HUES64 (cell line): ENCODE measurements around the gene CBX7. TPM values are rescaled to one million over a fixed set of nuclear protein-coding genes. Genes with fewer than 3 reads are reported as not detected.

Experiments
- H3K27ac ChIP-seq: 2 replicates; pipeline ENCODE4 v1.7.0; 2013; ENCODE audit warnings: low read depth, low read length, inconsistent platforms
- H3K27me3 ChIP-seq: 2 replicates; pipeline ENCODE4 v1.6.1; 2013; ENCODE audit warnings: mild to moderate bottlenecking, low read length; ENCODE audit not compliant: insufficient read depth
- H3K36me3 ChIP-seq: 2 replicates; pipeline ENCODE4 v1.6.1; 2013; ENCODE audit warnings: mild to moderate bottlenecking, low read length; ENCODE audit not compliant: insufficient read depth
- H3K4me1 ChIP-seq: 2 replicates; pipeline ENCODE4 v1.6.1; 2013; ENCODE audit warnings: mild to moderate bottlenecking, low read length, moderate library complexity; ENCODE audit not compliant: insufficient read depth
- H3K4me3 ChIP-seq: 2 replicates; pipeline ENCODE4 v1.5.1; 2013; ENCODE audit warnings: mild to moderate bottlenecking, low read length, moderate library complexity
- H3K9ac ChIP-seq: 2 replicates; pipeline ENCODE4 v1.6.1; 2013; ENCODE audit warnings: mild to moderate bottlenecking, low read depth, low read length
- H3K9me3 ChIP-seq: 2 replicates; pipeline ENCODE4 v1.6.1; 2013; ENCODE audit warnings: low read depth, low read length; ENCODE audit not compliant: insufficient read depth
- WGBS: fragments of 150-250, 120-280 bp; methylation state at CpG from one replicate; pipeline ENCODE4 v1.1.7; 2013; ENCODE audit warnings: missing lambda C conversion rate; 5-methylcytosine and 5-hydroxymethylcytosine counted together
- polyA plus RNA-seq, 2 experiments: library from polyadenylated mRNA; stranded (reverse); fragments of 50-300 nt; gene quantifications; one replicate each; pipeline ENCODE4 v1.2.3, GENCODE V29; 2013

The CBX7 gene
- 2.9 TPM for polyA plus RNA-seq (2013, experiment 1 of 2)
- 3.7 TPM for polyA plus RNA-seq (2013, experiment 2 of 2)

GRCh38 chr22:39152511-39153219 lies at the start of gene CBX7:
TSS of gene CBX7 (minus strand) at chr22:39152680. CDS start at chr22:39152444, 236 bp downstream.
- peak within 1 kb of the TSS; percentile 45; the same call in 1 of the 2 replicates for H3K9ac ChIP-seq

GRCh38 chr22:39197578-39197977 lies 45.1 kb upstream of the CBX7 start:
- Histone ChIP-seq H3K27me3 (no peaks in the 10 kb centered on the region), H3K27ac (no peak overlapping the region), H3K4me3 (no peak overlapping the region), H3K9me3 (peaks cover 4% of the 10 kb centered on the region), H3K9ac (no peak overlapping the region), H3K36me3 (no peaks in the 10 kb centered on the region), H3K4me1 (no peaks in the 10 kb centered on the region)
- 90% methylated on average over 4 of the region's 5 CpGs for WGBS

More at GRCh38 chr22:39152511-39153219, at the start of gene CBX7:
- Histone ChIP-seq H3K4me3 (peak within 1 kb of the TSS; percentile 65), H3K4me1 (no peaks in the 10 kb centered on the region), H3K27me3 (peaks cover 38% of the 10 kb centered on the region), H3K36me3 (no peaks in the 10 kb centered on the region), H3K9me3 (no peaks in the 10 kb centered on the region), H3K27ac (peak within 1 kb of the TSS; percentile 49; the same call in 1 of the 2 replicates)
- under 1% methylated on average over 98 of the region's 98 CpGs for WGBS

DNA sequence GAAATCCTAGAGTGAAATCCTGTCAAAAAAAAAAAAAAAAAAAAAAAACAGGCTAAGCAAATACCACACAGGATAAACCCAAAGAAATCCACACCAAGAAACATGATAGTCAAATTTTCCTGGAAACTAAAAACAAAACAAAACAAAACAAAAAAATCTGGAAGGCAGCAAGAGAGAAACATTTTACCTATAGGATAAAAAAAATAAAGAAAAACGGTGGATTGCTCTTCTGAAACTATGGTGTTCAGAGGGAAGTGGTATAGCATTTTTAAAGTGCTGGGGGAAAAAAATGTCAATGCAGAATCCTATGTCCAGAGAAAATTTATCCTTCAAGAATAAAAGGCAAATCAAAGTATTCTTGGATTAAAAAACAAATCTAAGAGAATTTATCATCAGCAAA lies 41.6 kb upstream of the CBX7 start:
- Histone ChIP-seq H3K4me1 (no peaks in the 10 kb centered on the region), H3K27ac (no peak overlapping the region), H3K4me3 (no peak overlapping the region), H3K27me3 (no peaks in the 10 kb centered on the region), H3K36me3 (no peaks in the 10 kb centered on the region), H3K9ac (no peak overlapping the region), H3K9me3 (peaks cover 4% of the 10 kb centered on the region)
- WGBS = 0% methylated on average over 1 of the region's 1 CpG

DNA sequence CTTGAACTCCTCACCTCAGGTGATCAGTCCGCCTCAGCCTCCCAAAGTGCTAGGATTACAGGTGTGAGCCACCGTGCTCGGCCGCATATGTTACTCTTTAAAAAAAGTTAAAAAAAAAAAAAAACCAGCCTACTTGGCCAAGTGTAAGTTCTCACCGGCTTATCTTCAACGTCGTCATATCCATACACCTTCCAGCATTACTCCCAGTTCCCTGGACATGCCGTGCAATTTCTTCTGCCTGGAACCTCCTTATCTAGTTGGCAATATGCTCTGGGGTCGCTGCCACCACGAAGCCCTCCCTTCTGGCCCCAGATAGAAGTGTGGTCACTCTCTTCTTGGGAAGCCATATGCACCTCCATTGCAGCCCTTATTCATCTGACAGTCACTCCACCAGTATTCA lies 36.3 kb upstream of the CBX7 start:
- Histone ChIP-seq H3K4me1 (no peaks in the 10 kb centered on the region), H3K9me3 (peaks cover 4% of the 10 kb centered on the region; the same call in 1 of the 2 replicates), H3K27me3 (no peaks in the 10 kb centered on the region), H3K36me3 (no peaks in the 10 kb centered on the region), H3K4me3 (no peak overlapping the region), H3K27ac (no peak overlapping the region), H3K9ac (no peak overlapping the region)
- 92% methylated on average over 10 of the region's 10 CpGs for WGBS

GRCh38 chr22:39185601-39186012 lies 33.1 kb upstream of the CBX7 start:
- H3K9ac ChIP-seq = no peak overlapping the region
- no peaks in the 10 kb centered on the region for H3K36me3 ChIP-seq
- H3K4me3 ChIP-seq = no peak overlapping the region
- no peaks in the 10 kb centered on the region for H3K4me1 ChIP-seq
- WGBS = 86% methylated on average over 11 of the region's 11 CpGs
- peaks cover 6% of the 10 kb centered on the region; the same call in 1 of the 2 replicates for H3K9me3 ChIP-seq
- H3K27ac ChIP-seq = no peak overlapping the region
- no peaks in the 10 kb centered on the region for H3K27me3 ChIP-seq

GRCh38 chr22:39184586-39185577 lies 32.4 kb upstream of the CBX7 start:
- no peak overlapping the region for H3K9ac ChIP-seq

DNA sequence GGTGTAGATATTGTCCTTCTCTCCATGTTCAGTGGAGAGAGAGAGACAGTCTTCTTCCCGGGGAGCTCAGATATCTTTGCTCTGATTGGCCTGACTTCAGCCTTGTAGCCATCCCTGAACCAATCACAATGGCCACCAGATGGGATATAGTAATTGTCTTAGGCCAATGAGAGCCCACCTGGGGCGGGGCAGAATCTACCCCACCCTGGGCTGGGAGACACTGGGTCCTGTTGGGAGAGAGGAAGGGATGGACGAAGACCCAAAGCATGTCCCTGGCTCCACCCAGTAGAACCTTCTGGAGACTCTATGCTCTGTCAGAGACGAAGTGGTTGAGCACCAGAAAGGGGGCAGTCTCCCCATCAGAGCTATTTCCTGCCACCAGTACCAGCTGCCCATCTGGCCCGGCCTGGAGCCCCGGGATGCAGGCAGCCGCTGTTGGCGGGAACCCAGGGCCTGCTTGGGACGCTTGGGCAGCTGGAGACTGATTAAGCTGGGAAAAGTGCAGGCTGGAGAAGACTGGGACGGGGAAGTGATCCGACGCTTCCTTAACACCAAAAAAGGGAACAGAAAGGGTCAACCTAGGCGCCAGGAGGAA lies 31.6 kb upstream of the CBX7 start:
- Histone ChIP-seq H3K27me3 (no peaks in the 10 kb centered on the region), H3K9me3 (peaks cover 6% of the 10 kb centered on the region; the same call in 1 of the 2 replicates), H3K9ac (no peak overlapping the region), H3K4me1 (no peaks in the 10 kb centered on the region), H3K36me3 (no peaks in the 10 kb centered on the region), H3K4me3 (no peak overlapping the region), H3K27ac (no peak overlapping the region)
- WGBS = 90% methylated on average over 13 of the region's 13 CpGs

More at GRCh38 chr22:39184586-39185577, 32.4 kb upstream of the CBX7 start:
- no peak overlapping the region for H3K27ac ChIP-seq
- 90% methylated on average over 23 of the region's 23 CpGs for WGBS
- no peaks in the 10 kb centered on the region for H3K27me3 ChIP-seq
- no peaks in the 10 kb centered on the region for H3K4me1 ChIP-seq
- peaks cover 6% of the 10 kb centered on the region; the same call in 1 of the 2 replicates for H3K9me3 ChIP-seq
- no peaks in the 10 kb centered on the region for H3K36me3 ChIP-seq
- H3K4me3 ChIP-seq = no peak overlapping the region

- H3K27ac ChIP-seq = no peak overlapping the region
- peaks cover 6% of the 10 kb centered on the region; the same call in 1 of the 2 replicates for H3K9me3 ChIP-seq
- no peaks in the 10 kb centered on the region for H3K36me3 ChIP-seq
- H3K27me3 ChIP-seq = no peaks in the 10 kb centered on the region
- 82% methylated on average over 6 of the region's 6 CpGs for WGBS
- H3K4me3 ChIP-seq = no peak overlapping the region
- no peak overlapping the region for H3K9ac ChIP-seq
- no peaks in the 10 kb centered on the region for H3K4me1 ChIP-seq
These were observed 30.1 kb upstream of the CBX7 start for GRCh38 chr22:39182478-39183030.

GRCh38 chr22:39181778-39182177 lies 29.3 kb upstream of the CBX7 start:
- H3K9ac ChIP-seq = no peak overlapping the region
- no peaks in the 10 kb centered on the region for H3K27me3 ChIP-seq
- H3K4me1 ChIP-seq = peaks cover 4% of the 10 kb centered on the region
- H3K27ac ChIP-seq = no peak overlapping the region
- WGBS = 92% methylated on average over 5 of the region's 5 CpGs
- peaks cover 6% of the 10 kb centered on the region; the same call in 1 of the 2 replicates for H3K9me3 ChIP-seq
- no peak overlapping the region for H3K4me3 ChIP-seq
- no peaks in the 10 kb centered on the region for H3K36me3 ChIP-seq

GRCh38 chr22:39181356-39181755 lies 28.9 kb upstream of the CBX7 start:
- H3K27ac ChIP-seq = no peak overlapping the region
- no peak overlapping the region for H3K4me3 ChIP-seq
- no peaks in the 10 kb centered on the region for H3K27me3 ChIP-seq
- 97% methylated on average over 8 of the region's 8 CpGs for WGBS
- H3K4me1 ChIP-seq = peaks cover 8% of the 10 kb centered on the region
- no peaks in the 10 kb centered on the region for H3K36me3 ChIP-seq
- peaks cover 4% of the 10 kb centered on the region; the same call in 1 of the 2 replicates for H3K9me3 ChIP-seq
- H3K9ac ChIP-seq = no peak overlapping the region
